GM19238 (cell line): ENCODE results near the gene TM4SF5.
A peak's percentile ranks its signal among the peaks of the same experiment; 100 is the strongest.

ENCODE experiments used
- DNase-seq: peaks from one replicate; pipeline ENCODE4 v3.0.0; 2011; ENCODE audit warnings: low spot score; ENCODE audit not compliant: insufficient read length

TM4SF5 gene

GRCh38 chr17:4788807-4789700 is 17.4 kb downstream of the TM4SF5 start, which contains the start of gene GLTPD2:
Gene GLTPD2 (plus strand): TSS chr17:4788964. CDS start chr17:4789012, 48 bp downstream.
- DNase-seq = no peak

- DNase-seq = no peak
Observed at GRCh38 chr17:4789701-4789950, 17.9 kb downstream of the TM4SF5 start.

DNA sequence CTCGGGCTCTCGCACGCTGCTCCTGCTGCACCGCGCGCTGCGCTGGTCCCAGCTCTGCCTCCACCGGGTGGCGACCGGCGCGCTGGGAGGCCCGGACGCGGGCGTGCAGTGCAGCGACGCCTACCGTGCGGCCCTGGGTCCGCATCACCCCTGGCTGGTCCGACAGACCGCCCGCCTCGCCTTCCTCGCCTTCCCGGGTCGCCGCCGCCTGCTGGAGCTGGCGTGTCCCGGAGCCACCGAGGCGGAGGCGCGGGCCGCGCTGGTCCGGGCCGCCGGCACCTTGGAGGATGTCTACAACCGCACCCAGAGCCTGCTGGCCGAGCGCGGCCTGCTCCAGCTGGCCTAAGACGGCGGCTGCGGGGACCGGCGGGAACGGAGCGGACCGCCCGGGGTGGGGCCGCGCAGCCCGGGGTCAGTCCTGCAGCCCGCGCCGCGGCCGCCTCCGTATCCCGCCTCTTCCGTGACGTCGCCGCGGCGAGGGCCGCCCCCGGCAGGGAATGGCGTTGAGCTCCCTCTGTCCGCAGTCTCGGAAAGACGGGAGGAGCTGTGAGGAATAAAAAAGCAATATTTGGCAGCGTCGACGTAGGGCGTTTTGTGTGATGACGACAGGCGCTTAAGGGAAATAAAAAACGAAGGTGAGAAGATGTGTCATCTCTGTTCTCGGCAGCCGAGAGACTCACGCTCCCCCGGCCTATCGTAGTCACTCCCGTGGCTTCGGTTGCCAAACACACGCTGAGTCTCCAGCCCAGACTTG is 18.4 kb downstream of the TM4SF5 start:
- peak; percentile 92 for DNase-seq

DNA sequence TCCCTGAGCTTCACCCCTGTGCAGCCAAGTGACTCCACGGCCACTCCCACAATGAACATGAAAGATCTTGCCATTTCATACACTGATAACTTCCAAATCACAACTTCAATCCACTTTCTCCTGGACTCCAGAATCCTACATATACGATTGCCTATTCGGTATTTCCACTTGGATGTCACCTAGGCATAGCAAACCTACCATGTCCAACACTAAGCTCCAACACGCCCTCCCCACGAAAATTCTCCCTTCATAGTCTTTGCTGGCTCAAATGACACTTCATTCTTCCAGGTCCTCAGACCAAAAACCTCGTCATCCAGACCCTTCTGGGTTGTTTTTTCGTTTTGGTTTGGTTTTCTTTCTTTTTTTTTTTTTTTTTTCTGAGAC is 19.0 kb downstream of the TM4SF5 start:
- DNase-seq = no peak

GRCh38 chr17:4795168-4795567 is 23.5 kb downstream of the TM4SF5 start:
- DNase-seq = no peak

DNA sequence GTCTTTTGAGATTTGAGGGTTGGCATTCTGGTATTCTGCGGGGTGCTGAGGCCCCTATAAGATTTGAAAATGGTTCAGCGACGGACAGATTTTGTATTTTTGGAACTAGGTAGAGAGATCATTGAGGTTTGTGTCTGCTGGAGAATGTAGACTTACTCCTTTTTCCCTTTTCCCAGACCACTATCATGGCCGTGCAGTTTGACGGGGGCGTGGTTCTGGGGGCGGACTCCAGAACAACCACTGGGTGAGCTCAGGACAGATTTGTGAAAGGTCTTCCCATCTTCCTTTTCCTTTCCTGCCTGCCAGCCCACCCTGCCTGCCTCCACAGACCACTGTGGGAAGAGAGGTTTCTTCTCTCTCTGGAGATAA is 24.9 kb downstream of the TM4SF5 start:
- no peak for DNase-seq

DNA sequence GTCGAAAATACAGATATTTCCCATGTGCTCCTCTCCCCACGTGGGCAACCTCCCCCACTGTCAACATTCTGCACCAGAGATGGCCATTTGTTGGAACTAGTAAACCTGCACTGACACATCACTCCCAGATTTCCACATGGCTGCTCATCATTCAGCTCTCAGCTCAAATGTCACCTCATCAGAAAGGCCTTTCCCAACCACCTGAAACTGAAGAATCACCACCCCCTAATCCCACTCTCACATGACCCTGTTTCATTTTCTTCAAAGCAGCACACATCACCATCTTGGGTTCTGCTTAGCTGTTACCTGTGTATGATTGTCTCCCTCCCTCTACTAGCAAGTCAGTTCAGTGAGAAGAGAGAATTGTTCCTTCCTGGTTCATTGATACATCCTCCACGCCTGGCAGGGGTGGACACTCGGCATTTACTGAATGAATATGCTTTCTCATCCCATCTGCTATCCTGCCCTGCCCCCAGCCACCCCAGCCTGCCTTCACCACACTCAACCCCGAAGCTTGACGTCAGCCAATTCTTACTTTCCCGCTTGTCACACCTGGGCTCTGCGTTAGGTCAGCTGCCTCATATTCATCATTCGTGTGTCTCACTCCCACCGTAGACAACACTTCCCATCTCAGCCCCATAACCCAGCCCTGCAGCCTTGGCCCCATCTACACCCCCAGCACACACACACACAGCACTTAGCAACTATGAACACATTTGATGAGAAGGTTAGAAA is 28.9 kb downstream of the TM4SF5 start:
- DNase-seq = no peak

- DNase-seq = no peak
Observed at GRCh38 chr17:4802228-4802627, 30.5 kb downstream of the TM4SF5 start, which contains the start of gene C17orf114. Gene C17orf114 (minus strand): TSS chr17:4802328.

DNA sequence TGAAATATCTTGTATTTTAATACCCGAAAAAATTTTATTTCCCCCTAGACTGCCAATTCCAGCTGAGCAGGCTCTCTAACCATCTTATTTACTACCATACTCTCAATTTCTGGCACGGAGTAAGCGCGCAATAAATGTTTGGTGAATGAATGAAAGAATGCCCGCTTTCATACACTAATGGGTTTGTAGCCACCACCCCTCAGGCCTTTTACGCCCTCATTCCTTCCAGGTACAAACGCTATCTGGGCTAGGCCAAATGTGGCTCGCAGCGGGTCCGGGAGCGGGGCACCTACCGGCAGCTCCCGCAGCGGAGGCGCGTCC is 34.7 kb downstream of the TM4SF5 start:
- DNase-seq = no peak

DNA sequence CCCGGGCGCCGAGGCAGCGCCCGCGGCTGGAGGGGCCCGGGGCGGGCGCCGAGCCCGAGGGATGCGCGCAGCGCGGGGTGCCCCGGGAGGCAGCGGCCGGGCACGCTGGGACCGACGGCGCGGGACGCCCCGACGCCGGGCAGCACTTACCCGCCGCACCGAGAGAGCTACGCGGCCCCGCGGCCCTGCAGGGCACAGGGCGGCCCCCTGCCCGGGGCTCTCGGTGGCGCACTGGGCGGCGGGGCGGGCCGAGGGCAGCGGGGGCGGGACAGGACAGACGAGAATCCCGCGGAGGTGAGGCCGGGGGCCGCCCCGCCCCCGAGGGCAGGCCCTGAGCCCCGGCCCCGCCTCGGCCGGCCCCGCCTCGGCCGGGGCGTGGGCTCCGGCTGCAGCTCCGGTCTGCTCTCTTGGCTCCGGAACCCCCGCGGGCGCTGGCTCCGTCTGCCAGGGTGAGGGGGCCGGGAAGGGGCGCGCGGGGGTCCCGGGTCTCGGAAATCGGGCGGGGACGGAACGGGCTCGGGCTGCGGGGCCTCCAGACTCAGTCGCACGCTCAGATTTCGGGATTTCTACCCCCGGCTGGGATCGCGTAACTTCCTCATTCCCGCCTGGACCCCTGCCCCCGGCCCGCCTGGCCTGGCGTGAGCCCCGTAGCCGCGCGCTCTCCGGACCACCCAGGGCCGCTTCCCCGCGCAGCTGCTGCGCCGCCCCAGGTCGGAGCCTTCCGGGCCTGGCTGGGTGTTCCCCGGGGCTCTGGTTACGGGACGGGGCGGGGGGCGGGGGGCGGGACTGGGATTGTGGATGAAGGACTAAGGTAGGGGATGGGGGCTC is 35.3 kb downstream of the TM4SF5 start, which contains the start of gene PLD2:
Gene PLD2, plus strand, starts transcription at position 376 of the 828 bp plus-strand sequence. CDS start 621 bp downstream, outside the sequence.
- DNase-seq = peak; percentile 100

DNA sequence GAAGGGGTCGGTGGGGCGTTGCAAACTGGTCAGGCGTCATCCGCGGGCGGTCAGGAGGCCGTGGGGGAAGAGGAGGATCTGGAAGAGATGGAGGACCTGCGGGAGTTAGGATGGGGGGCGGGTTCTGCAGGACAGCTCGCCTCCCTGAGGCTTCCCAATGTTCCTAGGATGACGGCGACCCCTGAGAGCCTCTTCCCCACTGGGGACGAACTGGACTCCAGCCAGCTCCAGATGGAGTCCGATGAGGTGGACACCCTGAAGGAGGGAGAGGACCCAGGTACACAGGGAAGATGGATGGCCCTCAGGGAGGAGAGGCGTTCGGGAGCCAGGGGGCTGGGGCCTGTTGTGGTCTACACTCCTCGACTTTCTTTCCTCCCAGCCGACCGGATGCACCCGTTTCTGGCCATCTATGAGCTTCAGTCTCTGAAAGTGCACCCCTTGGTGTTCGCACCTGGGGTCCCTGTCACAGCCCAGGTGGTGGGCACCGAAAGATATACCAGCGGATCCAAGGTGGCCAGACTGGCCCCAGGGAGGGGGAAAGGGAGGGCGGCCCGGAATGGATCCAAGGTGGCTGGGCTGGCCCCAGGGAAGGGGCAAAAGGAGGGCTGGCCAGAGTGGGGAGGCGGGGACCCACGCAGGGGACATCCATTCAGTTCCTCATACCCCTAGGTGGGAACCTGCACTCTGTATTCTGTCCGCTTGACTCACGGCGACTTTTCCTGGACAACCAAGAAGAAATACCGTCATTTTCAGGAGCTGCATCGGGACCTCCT is 36.1 kb downstream of the TM4SF5 start:
- no peak for DNase-seq

GRCh38 chr17:4808378-4808767 is 36.7 kb downstream of the TM4SF5 start:
- no peak for DNase-seq

DNA sequence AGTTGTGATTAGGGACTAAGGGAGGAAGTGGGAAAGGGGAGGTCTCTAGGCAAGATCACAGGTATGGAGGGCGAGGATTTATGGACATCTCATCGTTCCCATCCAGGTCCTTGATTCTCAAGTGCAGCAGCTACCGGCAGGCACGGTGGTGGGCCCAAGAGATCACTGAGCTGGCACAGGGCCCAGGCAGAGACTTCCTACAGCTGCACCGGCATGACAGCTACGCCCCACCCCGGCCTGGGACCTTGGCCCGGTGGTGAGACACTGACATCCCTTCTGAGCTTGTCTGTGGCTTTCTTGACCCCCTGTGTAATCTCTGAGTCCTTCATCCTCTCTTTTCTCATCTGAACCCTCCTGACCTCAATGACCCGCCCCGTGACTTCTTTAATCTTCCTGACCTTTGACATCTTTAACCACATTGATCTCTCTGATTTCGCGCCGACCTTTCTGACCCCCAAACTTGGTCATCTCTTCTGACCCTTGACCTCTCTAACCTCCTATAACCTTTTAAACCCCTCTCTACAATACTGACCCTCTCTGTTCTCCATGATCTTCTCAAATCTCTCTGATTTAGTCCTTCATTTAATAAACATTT is 39.1 kb downstream of the TM4SF5 start:
- no peak for DNase-seq

DNA sequence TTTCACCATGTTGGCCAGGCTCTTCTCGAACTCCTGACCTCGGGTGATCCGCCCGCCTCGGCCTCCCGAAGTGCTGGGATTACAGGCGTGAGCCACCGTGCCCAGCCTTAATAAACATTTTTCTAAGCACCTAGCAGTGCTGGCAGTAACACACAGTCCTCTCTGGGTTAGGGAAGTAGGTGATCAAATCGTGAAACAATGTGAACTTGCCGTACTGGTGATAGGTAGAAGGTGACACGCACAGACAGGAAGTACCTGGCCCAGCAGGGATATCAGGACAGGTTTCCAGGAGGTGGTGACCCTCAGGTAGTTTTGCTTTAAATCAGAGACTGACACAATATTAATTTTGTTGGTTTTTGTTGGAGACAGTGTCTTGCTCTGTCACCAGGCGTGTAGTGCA is 39.8 kb downstream of the TM4SF5 start:
- DNase-seq = no peak

DNA sequence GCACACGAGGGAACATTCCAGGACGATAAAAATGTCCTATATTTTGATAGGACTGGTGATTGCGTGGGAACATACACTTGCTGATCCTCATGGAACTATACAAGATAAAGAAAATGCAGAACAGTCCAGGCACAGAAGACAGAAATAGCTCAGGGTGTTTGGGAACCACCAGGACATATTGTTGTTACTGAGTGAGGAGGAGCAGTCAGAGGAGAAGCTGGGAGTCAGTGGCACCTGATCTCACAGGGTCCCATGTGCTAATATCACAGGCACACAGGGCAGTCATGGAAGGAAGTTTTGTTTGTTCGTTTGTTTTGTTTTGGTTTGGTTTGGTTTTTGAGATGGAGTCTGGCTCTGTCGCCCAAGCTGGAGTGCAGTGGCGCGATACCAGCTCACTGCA is 41.0 kb downstream of the TM4SF5 start:
- DNase-seq = no peak

DNA sequence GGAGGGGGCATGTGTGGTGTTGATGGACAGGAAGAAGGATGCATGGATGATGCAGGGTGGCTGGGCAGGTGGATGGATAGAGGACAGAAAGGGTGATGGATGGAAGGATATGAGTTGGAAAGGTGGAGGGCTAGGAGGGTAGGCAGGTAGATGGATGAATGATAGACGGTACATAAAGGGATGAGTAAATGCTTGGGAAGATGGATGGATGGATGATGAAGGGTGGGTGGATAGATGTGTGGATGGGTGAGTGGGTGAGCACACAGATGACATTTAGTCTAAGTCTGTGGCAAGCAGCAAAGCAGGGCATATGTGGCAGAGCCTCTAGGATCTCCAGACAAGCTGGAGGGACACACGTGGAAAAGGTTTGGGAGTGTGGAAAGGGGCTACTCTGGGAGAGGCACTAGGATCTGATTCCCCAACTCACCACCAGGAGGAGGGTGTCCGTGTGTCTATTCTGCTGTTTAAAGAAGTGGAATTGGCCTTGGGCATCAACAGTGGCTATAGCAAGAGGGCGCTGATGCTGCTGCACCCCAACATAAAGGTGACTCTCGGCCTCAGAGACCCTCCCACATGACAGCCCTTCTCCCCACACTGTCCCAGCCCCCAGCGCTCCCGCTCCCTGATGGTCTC is 43.5 kb downstream of the TM4SF5 start:
- DNase-seq = no peak

DNA sequence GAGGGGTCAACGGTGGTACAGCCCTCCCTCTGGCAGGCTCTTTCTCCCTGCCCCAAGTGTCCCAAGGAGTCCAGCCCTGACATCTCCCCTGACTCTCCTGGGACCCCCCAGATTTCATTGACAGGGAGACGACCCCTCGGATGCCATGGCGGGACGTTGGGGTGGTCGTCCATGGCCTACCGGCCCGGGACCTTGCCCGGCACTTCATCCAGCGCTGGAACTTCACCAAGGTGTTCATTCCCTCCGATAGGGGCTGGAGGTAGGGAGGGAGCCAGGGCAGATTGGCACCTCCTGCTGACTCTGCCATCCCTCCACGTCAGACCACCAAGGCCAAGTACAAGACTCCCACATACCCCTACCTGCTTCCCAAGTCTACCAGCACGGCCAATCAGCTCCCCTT is 45.1 kb downstream of the TM4SF5 start:
- DNase-seq = no peak

DNA sequence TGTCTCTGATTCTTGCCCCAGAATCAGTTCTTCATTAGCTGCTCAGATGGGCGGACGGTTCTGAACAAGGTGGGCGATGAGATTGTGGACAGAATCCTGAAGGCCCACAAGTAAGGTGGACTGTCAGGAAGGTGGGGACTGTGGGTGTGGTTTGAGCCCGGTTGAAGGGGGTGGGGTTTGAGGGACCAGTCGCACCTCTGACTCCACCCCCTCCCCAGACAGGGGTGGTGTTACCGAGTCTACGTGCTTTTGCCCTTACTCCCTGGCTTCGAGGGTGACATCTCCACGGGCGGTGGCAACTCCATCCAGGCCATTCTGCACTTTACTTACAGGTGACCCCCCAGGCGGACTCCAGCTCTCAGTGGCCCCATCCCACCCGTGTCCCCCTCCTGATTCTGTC is 46.6 kb downstream of the TM4SF5 start:
- no peak for DNase-seq

- DNase-seq = no peak
Observed at GRCh38 chr17:4822835-4823234, 51.1 kb downstream of the TM4SF5 start.
